Measurements from ENCODE around the gene POLR2B. TPM values are rescaled to one million over a fixed set of nuclear protein-coding genes. Genes with fewer than 3 reads are reported as not detected.

The POLR2B gene
- total RNA-seq, 1 donor, result 94.2 TPM

DNA sequence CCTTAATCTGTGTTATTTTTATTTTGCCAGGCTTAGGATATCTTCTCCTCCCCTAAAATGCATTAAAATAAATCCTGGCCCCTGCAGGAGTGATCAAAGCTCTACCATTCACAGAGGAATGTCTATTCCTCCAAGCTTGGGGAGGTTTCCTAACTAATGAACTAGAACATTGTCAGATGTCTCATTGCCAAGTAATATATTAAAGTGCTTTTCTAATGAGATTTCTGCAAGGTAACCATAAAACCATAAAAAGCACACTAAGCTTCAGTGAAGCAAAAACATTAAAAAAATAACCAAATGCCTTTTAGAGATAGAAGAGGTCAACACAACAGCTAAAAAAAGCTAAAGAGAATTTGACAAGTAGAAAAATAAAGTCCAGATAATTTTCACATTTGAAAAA is 96.7 kb downstream of the POLR2B start:
- TF ChIP-seq, protein P1, sequence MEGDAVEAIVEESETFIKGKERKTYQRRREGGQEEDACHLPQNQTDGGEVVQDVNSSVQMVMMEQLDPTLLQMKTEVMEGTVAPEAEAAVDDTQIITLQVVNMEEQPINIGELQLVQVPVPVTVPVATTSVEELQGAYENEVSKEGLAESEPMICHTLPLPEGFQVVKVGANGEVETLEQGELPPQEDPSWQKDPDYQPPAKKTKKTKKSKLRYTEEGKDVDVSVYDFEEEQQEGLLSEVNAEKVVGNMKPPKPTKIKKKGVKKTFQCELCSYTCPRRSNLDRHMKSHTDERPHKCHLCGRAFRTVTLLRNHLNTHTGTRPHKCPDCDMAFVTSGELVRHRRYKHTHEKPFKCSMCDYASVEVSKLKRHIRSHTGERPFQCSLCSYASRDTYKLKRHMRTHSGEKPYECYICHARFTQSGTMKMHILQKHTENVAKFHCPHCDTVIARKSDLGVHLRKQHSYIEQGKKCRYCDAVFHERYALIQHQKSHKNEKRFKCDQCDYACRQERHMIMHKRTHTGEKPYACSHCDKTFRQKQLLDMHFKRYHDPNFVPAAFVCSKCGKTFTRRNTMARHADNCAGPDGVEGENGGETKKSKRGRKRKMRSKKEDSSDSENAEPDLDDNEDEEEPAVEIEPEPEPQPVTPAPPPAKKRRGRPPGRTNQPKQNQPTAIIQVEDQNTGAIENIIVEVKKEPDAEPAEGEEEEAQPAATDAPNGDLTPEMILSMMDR (IDR thresholded peaks at IDR 0.05; ENCODE audit: insufficient read depth, low read length), result no peak
- no peak for DNase-seq (ENCODE audit: low read depth)
- no peak overlapping the region for H3K4me3 ChIP-seq (ENCODE audit: low read depth, low read length)

DNA sequence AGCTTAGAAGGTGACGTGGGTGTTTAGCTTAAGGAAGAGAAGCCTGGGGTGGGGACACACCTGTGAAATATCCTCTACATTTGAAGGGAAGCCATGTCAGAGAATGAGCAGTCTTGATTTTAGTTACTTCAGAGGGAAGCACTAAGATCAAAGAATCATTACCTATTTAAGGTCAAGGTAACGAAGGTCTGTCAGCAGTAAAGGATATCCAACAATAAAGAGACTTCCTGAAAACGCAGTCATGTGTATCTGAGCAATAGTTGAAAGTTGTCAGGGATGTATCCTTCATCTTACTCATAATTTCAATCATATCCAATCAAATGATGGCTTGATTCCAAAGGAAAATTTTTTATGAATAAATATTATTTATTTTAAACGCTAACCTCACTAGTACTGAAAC is 98.0 kb downstream of the POLR2B start:
- TF ChIP-seq, protein P1 (IDR thresholded peaks at IDR 0.05; ENCODE audit: insufficient read depth, low read length), result no peak
- H3K4me3 ChIP-seq (ENCODE audit: low read depth, low read length), result no peak overlapping the region
- DNase-seq (ENCODE audit: low read depth), result no peak

DNA sequence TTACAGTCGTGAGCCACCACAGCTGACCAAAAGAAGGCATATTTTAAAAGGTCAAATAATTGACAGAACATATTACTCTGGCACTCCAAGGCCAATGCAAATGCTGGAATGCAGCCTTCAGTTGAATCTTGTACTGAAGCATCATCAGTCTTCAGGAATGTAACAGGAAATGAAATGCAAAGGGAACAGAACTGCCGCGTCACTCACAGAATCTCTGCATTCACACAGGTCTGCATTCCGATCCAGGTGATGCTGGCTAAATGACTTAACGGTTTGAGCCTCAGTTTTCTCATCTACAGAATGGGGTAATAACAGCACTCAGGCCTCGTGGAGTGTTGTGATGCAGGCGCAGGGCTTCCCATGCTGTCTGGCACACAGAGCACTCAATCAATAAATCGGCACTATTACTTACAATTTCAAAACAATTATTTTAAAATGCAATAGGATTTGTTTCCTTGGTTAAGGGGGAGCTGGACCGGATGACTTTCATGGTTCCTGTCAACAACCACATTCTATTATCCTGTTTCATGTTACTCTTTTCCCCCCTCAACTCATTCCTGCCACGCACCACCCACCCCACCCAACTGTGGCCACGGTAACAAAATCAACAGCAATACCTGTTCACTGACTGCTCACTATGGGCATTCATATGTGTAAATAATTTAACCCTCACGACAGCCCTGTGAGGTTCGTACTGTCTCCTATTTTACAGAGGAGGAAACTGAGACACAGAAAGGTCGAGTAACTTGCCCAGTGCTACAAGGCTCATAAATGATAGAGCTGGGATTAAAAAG is 99.1 kb downstream of the POLR2B start:
- peak; percentile 60 for DNase-seq (ENCODE audit: low read depth)
- TF ChIP-seq, protein P1 (IDR thresholded peaks at IDR 0.05; ENCODE audit: insufficient read depth, low read length), result no peak
- no peak overlapping the region for H3K4me3 ChIP-seq (ENCODE audit: low read depth, low read length)

DNA sequence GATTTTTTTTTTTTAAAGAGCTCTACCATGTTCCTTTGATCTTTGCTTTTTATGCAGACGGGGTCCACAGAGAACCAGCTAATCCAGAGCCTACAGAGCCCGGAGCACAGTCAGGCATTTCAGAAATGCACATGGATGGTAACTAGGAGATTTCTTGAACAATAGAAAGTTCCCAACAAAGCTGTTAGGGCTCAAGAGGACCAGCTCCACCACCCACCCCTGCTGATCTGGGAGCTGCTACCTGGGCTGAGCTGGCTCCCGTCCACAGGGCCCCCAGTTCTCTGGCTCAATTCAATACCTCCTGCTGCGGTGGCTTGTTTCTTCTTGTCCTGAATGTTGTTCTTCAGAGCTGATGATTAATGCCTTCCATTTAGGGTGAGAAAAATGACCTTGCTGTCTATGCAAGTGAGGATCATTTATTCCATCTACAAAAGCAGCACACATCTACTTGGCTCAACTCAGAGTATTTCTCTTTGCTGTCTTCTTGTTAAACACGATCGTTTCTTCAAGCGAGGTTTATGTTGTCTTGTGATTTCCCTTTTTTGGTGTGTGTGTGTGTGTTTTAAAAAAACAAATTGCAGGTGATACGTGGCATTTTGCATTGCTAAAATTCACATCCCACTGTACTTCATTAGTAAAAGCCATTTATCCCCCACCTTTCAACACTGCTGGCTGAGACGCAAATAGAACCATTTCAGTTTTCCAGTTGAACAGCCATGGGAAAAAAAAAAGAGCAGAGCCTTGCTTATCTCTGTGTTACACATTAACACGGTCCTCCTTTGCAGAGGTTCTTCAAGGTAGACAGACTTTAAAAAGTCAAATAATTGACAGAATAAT is 100.2 kb downstream of the POLR2B start:
- TF ChIP-seq, protein P1 (IDR thresholded peaks at IDR 0.05; ENCODE audit: insufficient read depth, low read length), result no peak
- no peak overlapping the region for H3K4me3 ChIP-seq (ENCODE audit: low read depth, low read length)
- DNase-seq (ENCODE audit: low read depth), result peak; percentile 20

Small RNA genes within 50 kb of the gene (small RNA-seq; reads per million reads assigned to genes)
- not detected for gene RNU6-998P

Other genes starting within 250 kb of the POLR2B start
- gene SPINK2, start 157.2 kb upstream of the POLR2B start, total RNA-seq (ENCODE audit: low replicate concordance), result not detected in 2 replicates
- gene REST, start 71.0 kb upstream of the POLR2B start, total RNA-seq (ENCODE audit: low replicate concordance), result 42.1 and 50.6 TPM in 2 replicates
- gene NOA1, start 1.3 kb upstream of the POLR2B start, total RNA-seq (ENCODE audit: low replicate concordance), result 15.0 and 21.2 TPM in 2 replicates
- 263 and 2,449 TPM in 2 replicates for gene IGFBP7, start 131.5 kb downstream of the POLR2B start, total RNA-seq (ENCODE audit: low replicate concordance)